Measurements from ENCODE around the gene YAE1. TPM values are rescaled to one million over a fixed set of nuclear protein-coding genes. Genes with fewer than 3 reads are reported as not detected.

YAE1 gene
- total RNA-seq, 1 donor from 2014 or later = 22.3 TPM

DNA sequence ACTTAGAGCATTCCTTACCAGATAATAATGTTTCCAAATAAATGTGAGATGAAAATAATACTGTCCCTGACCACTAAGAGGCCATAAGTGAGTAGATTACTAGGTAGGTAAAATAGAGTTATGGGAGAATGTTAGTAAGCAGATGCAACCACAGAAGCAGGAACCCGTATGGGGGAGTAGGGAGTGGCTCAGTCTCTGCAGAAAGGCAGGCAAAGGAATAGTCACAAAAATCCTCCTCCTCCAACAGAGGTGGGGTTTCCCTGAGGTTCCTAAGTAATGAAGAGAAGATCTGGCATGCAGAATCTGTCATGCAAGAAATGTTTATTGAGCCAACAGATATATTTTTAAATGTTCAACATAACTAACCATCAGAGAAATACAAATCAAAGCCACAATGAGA, 9.0 kb upstream of the YAE1 start:
- DNase-seq = no peak

GRCh38 chr7:39557911-39558310, 8.3 kb upstream of the YAE1 start:
- no peak for DNase-seq

- peak; percentile 29 for DNase-seq
These were observed 5.8 kb upstream of the YAE1 start for GRCh38 chr7:39560408-39560807.

DNA sequence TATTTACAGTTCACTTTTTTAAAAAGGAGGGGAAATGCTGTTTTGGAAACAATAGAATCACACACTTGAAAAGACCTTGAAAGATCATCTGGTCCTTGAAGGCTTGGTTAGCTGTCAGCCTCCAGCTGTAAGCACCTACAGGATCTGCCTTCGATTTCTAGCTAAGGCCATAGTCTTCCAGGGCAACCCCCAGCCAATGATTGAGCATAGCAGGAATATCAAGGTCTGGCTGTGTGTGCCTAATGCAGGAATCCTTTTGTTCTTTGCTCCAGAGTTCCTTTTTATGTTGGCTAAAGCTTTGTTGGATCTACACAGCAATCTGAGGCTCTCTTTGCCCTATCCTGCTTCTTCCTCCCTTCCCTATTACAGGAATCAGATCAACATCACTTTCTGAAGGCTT, 5.2 kb upstream of the YAE1 start:
- no peak for DNase-seq

DNA sequence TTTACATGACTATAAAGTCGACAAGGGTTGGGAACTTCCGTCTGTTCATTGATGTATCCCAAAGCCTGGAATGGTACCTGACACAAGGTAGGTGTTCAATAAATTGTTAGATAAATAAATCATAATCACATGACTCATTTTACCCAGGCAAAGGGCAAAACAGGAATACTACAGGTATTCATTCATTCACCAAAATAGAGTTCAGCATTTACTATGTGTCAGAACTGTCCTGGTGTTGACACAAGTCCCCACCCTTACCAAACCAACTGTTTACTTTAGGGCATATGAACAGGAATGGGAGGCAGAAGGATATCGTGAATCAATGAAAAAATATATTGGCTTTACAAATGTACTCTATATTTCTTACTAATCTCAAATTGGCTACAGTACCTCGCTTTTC, 666 bp upstream of the YAE1 start:
- DNase-seq = no peak

DNA sequence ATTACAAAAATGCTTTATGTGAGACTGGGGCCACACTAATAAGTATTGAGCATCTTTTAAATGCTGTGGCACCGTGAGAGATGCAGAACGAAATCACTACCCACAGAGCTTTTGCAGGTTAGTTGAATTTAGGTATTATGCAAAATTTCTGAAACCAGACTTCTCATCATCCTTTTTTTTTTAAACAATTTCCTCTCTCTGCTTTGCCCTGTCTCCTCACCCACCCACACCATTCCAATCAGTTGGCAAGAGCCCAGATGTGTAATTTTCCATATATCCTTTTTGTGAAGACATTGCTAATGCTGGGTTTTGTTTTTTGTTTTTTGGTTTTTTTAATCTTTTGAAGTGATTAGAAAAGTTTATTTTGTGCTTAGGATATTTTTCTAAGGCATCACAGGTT, 1.1 kb downstream of the YAE1 start:
- DNase-seq = no peak

GRCh38 chr7:39574673-39575349, 8.6 kb downstream of the YAE1 start:
- no peak for DNase-seq

GRCh38 chr7:39577229-39577874, 11.1 kb downstream of the YAE1 start:
- DNase-seq = no peak

- DNase-seq = peak; percentile 98
These were observed 14.1 kb downstream of the YAE1 start for GRCh38 chr7:39580149-39580874.

GRCh38 chr7:39582536-39582935, 16.3 kb downstream of the YAE1 start:
- no peak for DNase-seq

GRCh38 chr7:39583539-39583938, 17.3 kb downstream of the YAE1 start:
- no peak for DNase-seq

- no peak for DNase-seq
These were observed 21.2 kb downstream of the YAE1 start for GRCh38 chr7:39587393-39587792.

GRCh38 chr7:39588416-39588815, 22.2 kb downstream of the YAE1 start:
- no peak for DNase-seq

DNA sequence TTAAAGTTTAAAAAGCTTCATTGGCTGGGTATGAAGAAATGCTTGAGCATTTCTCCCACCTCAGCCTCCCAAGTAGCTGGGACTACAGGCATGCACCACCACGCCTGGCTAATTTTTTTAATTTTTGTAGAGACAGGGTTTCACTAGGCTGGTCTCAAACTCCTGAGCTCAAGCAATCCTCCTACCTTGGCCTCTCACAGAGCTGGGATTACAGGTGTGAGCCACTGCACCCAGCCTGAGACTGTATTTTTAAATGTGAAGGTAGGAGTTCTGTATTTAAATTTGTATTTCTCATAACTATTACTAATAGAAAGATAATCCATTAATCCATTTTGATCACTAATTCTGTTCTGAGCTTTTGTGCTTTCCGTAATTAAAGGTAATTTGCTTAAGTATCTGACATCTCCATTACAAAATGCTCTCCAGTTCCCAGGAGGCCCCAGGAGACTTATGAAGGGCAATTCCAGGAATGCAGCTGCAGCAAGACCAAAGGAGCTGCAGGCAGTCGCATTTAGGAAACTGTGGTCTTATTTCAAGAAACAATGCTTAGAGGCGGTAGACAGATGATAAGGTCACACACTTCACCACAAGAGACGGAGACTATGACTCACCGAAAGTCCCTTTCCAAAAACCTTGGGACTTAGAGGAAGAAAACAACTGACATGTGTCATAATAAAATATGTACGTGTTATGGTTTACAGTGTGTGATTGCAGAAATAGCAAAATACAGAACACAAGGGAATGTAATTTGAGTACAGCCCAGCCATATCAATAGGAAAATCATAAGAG, 23.3 kb downstream of the YAE1 start:
- DNase-seq = peak; percentile 96

DNA sequence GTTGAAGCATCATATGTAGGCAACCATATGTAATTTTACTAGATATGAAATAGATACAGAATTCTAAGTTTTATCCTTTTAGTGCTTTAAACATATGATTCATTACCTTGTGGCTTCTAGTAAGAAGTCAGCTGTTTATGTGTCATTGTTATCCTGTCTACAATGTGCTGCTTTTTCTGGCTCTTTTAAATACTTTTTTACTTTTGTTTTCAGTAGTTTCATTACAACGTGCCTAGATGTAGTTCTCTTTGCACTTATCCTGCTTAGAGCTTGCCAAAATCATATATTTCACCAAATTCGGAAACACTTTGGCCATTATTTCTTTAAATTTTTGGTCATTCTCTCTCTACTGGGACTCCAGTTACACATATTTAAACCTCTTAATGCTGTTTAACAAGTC, 26.4 kb downstream of the YAE1 start:
- peak; percentile 75 for DNase-seq

DNA sequence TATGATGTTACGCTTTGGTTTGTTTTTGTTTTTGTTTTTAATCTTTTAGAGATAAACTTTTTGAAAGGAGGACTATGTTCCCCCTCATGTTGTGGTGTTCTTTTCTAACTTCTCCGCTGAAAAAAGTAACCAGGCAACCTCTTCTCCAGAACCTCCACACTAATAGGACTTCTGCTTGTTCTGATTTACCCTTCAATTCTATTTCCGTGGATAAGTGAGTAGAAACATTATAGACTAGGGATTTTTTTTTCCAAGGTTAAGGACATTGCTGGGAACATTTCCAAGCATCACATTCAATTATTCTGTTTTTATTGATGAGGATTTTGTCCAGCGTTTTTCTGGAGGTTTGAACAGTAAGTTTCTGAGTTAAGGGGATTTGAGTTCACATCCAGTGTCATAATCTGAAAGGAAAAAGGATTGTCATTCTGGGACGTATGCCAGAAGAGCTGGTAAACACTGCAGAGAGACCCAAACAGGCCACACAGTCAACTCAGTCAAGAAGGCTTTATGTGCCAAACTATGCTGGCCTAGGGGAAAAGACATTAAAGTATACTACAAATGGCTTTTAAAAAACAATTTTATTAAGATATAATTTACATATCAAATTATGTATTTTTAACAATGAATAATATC, 28.9 kb downstream of the YAE1 start:
- peak; percentile 91 for DNase-seq

DNA sequence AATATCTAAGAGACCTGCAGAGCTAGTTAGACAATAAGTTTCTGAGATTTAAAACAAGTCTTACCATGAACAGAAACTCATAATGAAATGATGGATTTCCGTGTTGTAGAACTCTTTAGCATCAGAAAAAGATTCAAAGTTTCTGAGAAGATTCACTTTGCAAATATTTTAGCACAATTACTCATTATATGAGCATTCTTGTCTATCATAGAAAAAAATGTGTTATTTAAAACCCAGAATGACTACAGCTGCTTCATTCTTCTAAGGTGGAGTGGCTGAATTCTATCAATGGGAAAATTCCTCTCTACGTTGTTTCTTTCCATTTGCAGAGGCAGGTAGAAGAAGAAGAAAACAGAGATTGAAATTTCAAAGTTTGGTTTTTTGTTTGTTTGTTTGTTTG, 36.1 kb downstream of the YAE1 start:
- DNase-seq = no peak

- peak; percentile 66 for DNase-seq
These were observed 37.7 kb downstream of the YAE1 start for GRCh38 chr7:39603924-39604323.

GRCh38 chr7:39605087-39605486, 38.9 kb downstream of the YAE1 start:
- no peak for DNase-seq

- no peak for DNase-seq
These were observed 40.1 kb downstream of the YAE1 start for GRCh38 chr7:39606352-39606751.

GRCh38 chr7:39606941-39607340, 40.7 kb downstream of the YAE1 start:
- no peak for DNase-seq

GRCh38 chr7:39607865-39608264, 41.7 kb downstream of the YAE1 start:
- no peak for DNase-seq

GRCh38 chr7:39608278-39608677, 42.1 kb downstream of the YAE1 start:
- peak; percentile 64 for DNase-seq
